CD4-positive, alpha-beta T cell treated with Interleukin-6 at 100 ng/mL for 8 hours (primary cell): ENCODE data around the gene UMPS.

ENCODE experiments used
- DNase-seq: peaks from one replicate; pipeline ENCODE4 v3.0.0-alpha.2; 2020; ENCODE audit warnings: mixed read lengths, low spot score

Gene UMPS

GRCh38 chr3:124763644-124764358, 33.5 kb downstream of the UMPS start:
- no peak for DNase-seq

DNA sequence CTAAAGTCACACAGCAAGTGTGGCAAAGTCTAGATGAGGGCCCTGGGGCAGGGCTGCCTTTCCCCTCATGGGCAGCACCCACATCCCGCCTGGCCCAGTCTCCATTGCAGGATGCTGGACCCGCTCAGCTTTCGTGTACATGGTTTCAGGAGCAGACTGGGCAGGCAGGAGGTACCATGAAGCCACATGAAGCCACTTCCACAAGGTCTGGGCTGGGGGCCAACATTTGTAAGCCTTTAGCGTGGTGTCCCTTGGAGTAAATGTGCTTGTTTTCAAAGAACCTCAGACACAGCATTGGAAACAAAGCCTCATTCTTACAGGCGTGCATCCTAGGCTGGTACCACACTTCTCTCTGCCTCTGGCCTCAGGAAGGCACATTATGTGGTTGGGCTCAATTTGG, 34.5 kb downstream of the UMPS start:
- no peak for DNase-seq

DNA sequence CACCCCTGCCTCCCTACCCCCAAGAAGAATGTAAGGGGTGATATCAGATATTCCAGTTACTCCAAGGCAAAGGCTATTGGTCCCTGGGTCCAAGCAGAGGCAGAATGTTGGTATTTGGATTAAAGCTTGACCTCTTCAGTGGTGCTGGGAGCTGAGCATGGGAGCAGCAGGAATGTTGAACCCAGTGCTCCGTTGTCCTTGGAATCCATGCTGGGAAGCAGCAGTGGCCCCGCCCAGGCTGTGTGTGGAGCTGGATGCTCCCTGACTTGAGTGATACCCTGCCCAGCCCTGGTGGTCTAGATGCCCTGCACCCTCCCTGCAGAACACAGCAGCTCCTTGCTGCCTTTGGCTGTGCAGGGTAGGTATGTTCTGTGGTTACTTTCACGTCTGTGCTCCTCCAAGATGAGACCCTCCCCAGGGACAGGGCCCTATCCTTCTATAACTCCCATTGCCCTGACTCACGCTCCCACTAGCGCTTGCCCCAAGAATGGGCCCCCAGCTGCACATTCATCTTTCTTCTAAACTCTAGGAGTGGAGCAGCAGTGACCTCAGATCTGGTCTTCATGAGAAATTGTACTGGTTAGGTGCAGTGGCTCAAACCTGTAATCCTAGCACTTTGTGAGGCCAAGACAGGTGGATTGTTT, 35.1 kb downstream of the UMPS start:
- no peak for DNase-seq

- DNase-seq, result no peak
These were observed 36.2 kb downstream of the UMPS start for GRCh38 chr3:124766113-124767095.

DNA sequence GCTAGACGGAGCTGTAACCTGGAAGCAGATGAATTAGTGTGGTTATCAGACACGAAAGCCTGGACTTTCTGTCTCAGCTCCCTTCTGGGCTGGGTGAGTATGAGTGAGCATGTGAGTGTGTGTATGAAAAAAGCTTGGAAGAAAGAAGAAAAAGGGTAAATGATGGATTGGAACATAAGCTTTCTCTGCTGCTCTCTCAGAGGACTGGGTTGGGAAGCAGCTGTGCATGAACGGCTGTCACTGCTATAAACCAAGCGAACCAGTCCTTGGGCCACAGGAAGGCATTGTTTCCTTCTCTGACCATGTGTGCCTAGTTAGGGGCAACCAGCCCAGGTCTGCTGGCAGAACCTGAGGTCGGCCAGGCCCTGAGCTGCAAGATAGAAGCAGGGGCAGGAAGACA, 37.0 kb downstream of the UMPS start:
- DNase-seq, result no peak

DNA sequence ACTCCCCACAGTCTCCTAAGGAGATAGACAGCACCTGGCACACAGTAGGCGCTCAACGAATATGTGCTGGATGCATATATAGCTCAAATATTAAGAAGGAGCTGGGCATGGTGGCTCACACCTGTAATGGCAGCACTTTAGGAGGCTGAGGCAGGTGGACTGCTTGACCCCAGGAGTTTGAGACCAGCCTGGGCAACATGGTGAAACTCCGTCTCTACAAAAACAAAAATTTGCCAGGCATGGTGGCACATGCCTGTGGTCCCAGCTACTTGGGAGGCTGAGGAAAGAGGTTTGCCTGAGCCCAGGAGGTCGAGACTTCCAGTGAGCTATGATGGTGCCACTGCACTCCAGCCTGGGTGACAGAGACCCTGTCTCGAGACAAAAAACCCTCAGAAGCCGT, 37.4 kb downstream of the UMPS start:
- DNase-seq, result no peak

DNA sequence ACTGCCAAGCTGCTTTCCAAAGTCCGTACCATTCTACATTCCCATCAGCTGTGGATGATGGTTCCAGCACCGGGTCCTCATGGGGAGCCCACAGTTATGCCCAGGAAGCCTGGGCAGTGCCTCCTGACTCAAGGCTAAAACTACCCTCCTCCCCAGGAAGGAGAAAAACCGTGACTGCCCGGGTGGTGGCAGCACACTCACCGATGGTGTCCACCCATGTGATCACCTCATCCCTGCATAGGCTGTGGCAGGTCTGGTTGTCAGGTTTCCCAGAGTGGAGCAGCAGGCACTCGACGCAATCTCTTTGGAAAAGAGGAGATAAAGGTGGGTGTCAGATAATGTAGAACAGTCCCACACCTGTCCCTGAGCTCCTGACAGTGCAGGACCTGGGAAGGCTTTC, 38.6 kb downstream of the UMPS start:
- DNase-seq, result no peak

- DNase-seq, result no peak
These were observed 39.2 kb downstream of the UMPS start for GRCh38 chr3:124769462-124769861.

DNA sequence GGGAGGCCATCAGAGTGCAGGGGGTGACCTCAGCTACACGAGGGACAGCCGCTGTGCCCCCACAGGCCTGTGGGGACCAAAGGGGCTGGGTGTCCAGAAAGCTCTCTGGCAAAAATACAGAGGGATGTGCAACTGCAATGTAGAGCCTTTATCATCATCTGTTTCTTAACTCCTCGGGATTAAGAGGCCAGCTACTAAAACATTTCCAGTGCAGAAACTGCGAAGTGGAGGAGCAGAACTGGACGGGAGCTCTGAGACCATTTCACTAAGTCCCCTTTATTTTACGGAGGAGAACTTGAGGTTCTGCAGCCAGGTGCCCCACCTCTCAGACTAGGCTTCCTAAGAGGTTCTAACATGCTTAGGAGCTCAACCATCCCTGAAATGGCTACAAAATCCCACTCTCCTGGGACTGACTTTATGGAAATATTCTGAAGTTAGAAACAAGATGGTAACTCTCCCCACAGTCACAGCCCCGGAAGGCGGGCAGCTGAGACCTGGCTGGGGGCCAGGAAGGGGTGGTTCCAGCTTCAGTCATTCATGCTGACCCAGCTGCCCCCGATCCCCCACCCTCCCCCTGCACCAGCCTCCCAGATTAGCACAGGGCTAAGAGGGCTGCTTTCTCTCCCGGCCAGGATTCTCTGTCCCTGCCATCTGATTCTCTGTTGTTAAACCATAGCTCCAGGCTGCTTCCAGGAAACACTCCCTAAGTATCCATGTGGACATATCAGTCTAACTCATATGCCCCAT, 40.3 kb downstream of the UMPS start:
- DNase-seq, result no peak

DNA sequence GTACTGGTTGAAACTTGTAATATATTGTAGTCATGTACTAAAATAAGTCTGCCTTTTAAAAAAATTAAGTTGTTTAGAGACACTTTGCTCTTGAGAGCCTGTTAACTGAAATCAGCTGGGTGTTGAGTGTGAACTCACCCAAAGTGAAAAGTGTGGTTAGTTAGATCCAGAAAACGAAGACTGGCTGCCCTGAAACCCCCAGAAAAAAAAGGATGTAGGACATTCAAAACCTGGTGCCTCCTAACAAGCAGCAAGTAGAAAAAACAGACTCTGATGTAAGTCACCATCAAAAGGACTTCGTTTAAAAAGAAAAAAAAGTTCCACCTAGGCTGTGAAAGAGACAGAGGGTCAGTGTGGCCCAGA, 40.8 kb downstream of the UMPS start:
- no peak for DNase-seq

DNA sequence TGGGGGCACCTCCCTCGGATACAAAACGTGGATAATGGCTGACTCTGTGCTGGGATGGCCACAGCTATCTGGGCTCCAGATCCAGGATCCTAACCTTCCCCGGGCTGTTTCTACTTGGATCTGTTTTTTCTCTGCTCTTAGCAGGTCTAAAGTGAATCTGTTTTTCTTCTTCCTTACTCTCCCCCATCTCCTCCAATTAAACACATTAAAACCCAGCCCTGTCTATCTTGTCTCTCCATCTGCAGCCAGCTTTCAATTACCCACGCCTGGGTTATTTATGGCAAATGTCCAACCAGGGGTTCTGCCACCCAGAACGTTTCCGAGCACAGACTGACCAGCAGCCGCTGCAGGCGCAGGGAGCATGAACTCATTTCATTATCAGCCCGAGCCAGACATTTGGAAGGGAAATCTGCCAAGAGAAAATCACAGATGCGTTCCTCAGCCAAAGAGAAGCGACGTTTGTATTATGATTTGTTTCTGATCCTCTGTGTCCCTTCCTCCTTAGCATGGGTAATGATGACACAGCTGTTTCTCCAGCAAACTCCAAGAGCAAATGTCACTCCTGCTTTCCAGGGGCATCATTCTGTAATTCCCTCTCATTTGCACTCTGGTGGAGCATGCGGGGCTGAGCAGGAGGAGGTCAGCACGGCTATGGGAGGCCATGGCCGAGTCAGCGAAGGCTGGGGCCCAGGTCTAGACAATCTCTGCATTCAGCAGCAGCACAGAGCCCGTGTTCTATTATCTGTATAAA, 42.0 kb downstream of the UMPS start:
- DNase-seq, result no peak

DNA sequence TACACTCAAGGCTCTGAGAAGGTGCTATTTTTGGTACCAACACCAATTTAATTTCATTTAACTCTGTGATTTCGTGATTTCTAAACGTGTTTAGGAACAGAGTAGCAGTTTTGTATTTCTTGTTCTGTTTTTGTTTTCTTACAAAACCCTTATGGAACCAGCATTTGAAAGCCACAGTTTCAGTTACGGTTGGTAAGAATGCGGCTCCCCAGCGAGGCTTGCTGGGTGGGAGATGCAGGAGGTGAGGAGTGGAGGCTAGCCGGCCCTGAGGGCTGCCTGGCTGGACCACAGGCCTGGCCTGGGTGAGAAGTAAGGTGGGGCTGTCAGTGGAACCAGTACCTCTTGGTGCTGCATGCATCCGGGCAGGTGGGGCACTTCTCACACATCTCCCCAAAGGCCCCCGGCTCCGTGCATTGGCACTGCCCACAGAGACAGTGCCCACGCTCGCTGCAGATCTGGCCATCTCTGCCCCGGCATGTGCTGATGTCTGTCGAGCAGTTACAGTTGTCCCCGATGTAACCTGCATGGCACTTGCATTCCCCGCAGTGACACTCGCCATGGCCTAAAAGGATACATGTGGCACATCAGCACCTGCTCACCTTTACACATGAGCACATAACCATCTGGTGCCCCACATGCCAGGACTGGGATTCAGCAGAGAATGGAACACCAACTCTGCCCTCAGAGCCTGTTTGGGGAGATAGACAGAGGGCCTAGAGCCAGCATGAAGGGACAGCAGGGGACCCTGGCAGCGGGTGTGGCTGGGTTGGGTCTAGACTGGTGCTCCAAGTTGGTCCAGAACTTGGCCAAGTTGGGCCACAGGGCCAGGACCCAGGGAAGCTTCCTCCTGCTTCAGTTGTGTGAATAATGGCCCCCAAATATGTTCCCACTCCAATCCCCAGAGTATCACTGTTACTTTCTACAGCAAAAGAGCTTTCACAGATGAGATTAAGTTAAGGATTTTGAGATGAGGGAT, 43.4 kb downstream of the UMPS start:
- DNase-seq, result no peak

DNA sequence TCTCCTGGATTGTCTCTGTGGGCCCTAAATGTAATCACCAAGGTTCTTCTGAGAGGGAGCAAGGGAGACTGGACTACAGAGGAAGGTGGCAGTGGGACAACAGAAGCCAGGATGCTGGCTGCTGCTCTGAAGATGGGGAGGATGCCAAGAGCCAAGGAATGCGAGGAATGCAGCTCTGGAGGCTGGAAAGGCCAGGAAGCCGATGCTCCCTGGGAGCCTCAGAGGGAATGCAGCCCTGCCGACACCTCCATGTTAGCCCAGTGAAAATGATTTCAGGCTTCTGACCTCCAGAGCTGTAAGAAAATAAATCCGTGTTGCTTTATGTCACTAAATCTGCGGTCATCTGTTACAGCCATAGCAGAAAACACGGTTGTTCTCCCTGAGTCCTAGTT, 44.1 kb downstream of the UMPS start:
- DNase-seq, result no peak

DNA sequence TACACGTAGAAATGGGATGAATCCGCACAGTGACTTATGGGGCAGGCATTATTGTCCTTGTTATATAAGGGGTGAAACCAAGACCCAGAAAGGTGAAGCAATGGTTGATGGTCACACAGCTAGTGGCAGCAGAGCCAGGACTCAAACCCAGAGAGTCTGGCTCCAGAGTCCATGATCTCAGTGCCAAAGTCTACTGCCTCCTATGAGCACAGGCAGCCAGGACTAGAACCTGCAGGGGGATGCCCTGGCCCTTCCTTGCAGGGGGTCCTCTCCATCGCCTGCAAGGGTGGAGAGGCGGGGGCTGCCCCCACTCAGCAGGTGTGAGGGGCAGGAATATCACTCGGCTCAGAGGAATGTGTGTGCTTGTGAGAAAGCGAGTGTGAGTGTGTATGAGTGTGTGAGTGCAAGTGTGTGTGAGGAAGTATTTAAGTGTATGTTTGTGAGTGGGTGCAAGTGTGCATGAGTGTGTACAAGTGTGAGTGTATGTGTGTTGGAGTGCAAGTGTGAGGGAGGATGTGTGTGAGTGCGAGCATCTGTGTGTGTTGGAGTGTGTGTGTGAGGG, 44.7 kb downstream of the UMPS start:
- DNase-seq, result no peak

DNA sequence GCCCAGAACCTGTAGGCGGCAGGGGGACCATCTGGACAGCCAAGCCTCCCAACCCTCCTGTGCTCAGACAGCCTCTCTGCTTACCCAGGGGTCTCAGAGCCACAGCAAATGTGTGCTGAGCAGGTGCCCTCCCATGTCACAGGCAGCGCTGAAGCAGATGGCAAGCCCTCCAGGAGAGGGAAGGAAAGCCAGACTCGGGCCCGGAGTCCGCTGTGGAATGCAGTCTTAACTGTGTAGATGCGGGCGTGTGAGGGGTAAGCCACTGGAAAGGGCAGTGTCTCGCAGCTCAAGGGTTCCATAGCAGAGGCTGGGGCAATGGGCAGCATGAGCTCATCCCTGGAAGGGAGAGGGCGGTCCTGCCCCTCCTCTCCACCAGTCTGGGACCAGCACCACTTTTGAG, 45.6 kb downstream of the UMPS start:
- no peak for DNase-seq

DNA sequence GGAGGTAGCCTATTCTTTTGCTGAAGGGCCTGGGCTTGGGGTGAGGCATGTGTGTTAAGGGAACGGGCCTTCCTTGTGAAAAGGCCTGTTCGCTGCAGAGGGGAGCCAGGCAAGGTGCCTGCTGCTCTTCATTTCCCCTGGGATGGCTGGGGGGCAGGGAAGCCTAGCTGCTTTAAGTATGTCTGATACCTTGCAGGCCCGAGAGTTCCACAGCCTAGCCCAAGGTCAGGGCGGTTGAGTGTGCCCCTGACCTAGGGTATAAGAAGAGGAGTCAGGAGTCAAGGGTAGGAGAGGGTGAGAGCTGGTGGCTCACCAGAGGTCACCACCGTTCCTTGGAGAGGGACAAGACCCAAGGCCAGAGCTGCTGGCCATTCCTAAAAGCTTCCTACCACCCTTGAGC, 46.6 kb downstream of the UMPS start:
- DNase-seq, result no peak

DNA sequence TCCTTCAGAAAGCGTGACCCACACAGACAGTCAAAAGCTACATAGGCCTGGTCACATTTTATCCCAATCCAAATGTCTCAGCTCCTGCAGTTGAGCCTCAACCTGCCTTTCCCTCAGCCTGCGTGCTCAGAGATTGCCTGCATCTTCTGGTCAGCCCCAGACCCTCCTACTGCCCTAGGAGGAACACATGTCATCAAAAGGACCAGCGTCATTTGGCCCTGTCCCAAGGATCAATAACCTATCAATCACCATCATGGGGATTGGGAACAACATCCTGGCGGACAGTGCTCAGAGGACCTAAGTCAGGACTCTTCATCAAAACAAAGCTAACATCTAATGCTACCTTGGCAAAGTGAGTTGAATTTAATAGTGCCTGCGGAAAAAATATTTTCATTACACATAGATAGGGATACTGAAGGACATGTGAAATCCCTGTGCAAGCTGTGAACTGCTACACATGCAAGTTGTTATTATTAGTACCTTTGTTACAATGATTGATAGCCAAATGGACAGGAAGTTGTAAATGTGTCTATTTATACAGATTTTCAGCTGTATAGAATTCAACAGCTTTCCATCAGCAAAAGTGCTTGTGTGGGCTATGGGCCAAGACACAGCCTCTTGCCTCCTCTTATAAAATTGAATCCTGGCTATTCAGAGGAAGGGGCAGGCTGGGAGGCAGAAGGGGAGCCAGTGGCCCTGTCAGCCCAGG, 47.7 kb downstream of the UMPS start:
- no peak for DNase-seq

DNA sequence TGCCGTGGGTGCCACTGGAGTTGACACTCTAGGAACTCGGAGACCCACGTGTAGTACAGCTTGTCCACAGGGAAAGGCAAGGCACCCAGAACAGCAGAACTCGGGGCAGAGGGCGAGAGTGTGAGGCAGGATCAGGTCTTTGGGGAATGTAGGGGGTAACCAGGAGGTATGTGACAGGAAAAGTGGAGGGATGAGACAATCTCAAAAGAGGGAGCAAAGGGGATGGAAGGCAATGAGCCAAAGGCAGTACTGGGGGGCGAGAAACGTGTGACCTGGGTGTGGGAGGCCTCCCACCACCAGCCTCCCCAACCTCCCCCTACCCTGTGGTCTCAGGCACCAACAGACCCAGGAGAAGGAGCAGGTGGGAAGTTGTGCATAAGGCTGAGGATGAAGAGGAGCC, 48.9 kb downstream of the UMPS start:
- DNase-seq, result no peak

- no peak for DNase-seq
These were observed 49.5 kb downstream of the UMPS start for GRCh38 chr3:124779751-124780191.
